ENCODE measurements around the gene LYVE1. TPM values are rescaled to one million over a fixed set of nuclear protein-coding genes. Genes with fewer than 3 reads are reported as not detected.
A peak's percentile ranks its signal among the peaks of the same experiment; 100 is the strongest.

Gene LYVE1
- total RNA-seq, 1 experiment from 2014 or later, result 0.11 TPM

DNA sequence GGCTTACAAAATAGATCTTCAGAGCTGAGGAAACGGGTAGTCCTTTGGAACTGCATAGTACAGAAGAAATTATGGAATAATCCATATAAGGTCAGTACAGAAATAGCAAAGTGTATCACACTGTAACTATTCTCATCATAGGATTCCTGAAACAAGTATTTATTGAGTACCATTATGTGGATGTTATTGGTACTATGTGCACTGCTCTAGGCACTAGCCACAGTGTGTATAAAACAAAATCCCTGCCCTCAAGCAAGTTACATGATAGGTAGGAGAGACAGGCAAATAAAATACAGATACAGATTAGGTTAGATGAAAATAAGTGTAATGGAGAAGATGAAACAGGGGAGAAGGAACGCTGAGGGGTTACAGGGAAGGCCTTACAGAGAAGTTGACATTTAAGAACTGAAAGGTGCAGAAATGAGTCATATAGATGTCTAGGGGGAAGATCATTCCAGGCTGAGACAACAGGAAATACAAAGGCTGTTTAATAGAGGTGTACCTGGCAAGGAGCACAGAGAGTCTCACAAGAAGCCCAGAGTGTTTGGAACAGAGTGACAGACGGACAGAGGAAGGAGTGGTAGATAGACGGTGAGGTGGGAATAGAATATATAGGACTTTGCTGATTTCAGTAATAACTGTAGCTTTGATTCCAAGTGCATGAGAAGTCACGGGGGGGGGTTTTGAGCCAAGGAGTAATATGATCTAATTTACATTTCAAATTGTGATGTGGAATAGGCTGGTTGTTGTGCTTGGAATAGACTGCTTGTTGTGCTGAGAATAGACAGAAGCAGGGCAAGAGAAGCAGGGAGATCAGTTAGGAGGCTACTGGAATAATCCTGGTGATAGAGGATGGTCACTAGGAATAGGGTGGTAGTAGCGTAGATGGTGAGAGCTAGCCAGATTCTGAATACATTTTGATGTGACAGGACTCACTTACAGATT is 41.2 kb downstream of the LYVE1 start:
- peaks cover 91% of the 10 kb centered on the region for H3K36me3 ChIP-seq (ENCODE audit: insufficient read depth, low read length, poor library complexity, severe bottlenecking)

DNA sequence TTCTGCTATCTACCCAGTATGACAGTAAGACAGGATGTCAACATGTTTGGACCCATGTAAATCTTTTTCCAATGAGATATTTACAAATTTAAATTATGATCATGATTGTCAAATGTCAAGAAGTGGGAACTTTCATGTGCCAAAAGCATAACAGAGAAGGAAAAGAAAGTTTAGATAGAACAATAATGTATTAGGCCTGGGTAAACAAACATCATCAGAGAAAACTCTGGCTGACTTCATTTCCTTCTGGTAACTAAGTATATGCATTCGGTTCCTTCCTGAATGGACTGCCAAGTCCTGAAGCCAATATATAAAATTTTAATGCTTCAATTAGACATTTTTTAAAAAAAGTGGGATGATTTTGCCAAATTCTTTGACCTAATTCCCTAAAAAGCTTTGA is 44.0 kb downstream of the LYVE1 start:
- Histone ChIP-seq H3K9me3 (ENCODE audit: low read depth, low read length, poor library complexity, severe bottlenecking) (no peaks in the 10 kb centered on the region), H3K4me3 (ENCODE audit: low read depth, low read length, poor library complexity, severe bottlenecking) (no peak overlapping the region), H3K4me1 (ENCODE audit: insufficient read depth, low read length, poor library complexity, severe bottlenecking) (peaks cover 31% of the 10 kb centered on the region), H3K27me3 (replicated peaks; ENCODE audit: insufficient read depth, low read depth, low read length, poor library complexity) (no peaks in the 10 kb centered on the region), H3K36me3 (ENCODE audit: insufficient read depth, low read length, poor library complexity, severe bottlenecking) (peaks cover 89% of the 10 kb centered on the region), H3K27ac (ENCODE audit: low read depth, low read length, poor library complexity, severe bottlenecking) (no peak overlapping the region)
- intact Hi-C loops (cut with micrococcal nuclease; ENCODE audit: unreplicated experiment), result no loop called here
- BruUV-seq (replicated peaks), result no TSS peak
- DNase-seq (ENCODE audit: low spot score), result no peak
- ChIA-PET CTCF (no interaction called here), POLR2A (ENCODE audit: low non-redundant PET) (no interaction called here)
- no peak for TF ChIP-seq EZH2 (IDR thresholded peaks at IDR 0.05; ENCODE audit: borderline replicate concordance, low read depth, low read length, poor library complexity, severe bottlenecking)
- TF ChIP-seq, protein P1, sequence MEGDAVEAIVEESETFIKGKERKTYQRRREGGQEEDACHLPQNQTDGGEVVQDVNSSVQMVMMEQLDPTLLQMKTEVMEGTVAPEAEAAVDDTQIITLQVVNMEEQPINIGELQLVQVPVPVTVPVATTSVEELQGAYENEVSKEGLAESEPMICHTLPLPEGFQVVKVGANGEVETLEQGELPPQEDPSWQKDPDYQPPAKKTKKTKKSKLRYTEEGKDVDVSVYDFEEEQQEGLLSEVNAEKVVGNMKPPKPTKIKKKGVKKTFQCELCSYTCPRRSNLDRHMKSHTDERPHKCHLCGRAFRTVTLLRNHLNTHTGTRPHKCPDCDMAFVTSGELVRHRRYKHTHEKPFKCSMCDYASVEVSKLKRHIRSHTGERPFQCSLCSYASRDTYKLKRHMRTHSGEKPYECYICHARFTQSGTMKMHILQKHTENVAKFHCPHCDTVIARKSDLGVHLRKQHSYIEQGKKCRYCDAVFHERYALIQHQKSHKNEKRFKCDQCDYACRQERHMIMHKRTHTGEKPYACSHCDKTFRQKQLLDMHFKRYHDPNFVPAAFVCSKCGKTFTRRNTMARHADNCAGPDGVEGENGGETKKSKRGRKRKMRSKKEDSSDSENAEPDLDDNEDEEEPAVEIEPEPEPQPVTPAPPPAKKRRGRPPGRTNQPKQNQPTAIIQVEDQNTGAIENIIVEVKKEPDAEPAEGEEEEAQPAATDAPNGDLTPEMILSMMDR (conservative IDR thresholded peaks at IDR 0.05; ENCODE audit: low read depth, low read length), result no peak

More for the DNA sequence above, 41.2 kb downstream of the LYVE1 start:
- H3K9me3 ChIP-seq (ENCODE audit: low read depth, low read length, poor library complexity, severe bottlenecking), result no peaks in the 10 kb centered on the region
- ChIA-PET POLR2A (ENCODE audit: low non-redundant PET) (no interaction called here), CTCF (no interaction called here)
- H3K27me3 ChIP-seq (replicated peaks; ENCODE audit: insufficient read depth, low read depth, low read length, poor library complexity), result no peaks in the 10 kb centered on the region
- intact Hi-C loops (cut with micrococcal nuclease; ENCODE audit: unreplicated experiment), result no loop called here
- TF ChIP-seq, protein P1 (conservative IDR thresholded peaks at IDR 0.05; ENCODE audit: low read depth, low read length), result no peak
- TF ChIP-seq EZH2 (IDR thresholded peaks at IDR 0.05; ENCODE audit: borderline replicate concordance, low read depth, low read length, poor library complexity, severe bottlenecking), result no peak
- peaks cover 31% of the 10 kb centered on the region for H3K4me1 ChIP-seq (ENCODE audit: insufficient read depth, low read length, poor library complexity, severe bottlenecking)
- no TSS peak for BruUV-seq (replicated peaks)
- peak overlapping the region; percentile 11 for H3K27ac ChIP-seq (ENCODE audit: low read depth, low read length, poor library complexity, severe bottlenecking)
- no peak for DNase-seq (ENCODE audit: low spot score)
- H3K4me3 ChIP-seq (ENCODE audit: low read depth, low read length, poor library complexity, severe bottlenecking), result no peak overlapping the region

DNA sequence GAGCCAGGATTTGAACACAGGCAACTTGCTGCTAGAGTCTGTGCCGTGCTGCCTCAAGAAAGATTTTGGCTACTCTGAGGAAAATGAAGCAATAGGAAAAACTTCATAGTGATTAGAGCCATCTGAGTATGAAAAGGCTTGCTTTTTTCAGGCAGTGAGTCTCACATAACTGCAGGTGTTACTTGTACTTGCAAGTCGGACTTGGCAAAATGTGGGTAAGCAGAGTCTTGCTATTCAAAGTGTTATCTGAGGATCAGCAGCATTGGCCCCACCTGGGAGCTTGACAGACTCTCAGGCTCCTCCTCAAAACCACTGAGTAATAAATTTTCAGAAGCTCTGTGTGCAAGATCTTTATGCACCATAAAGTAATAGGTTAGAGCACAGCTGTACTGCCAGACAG is 45.5 kb downstream of the LYVE1 start:
- no peak for TF ChIP-seq EZH2 (IDR thresholded peaks at IDR 0.05; ENCODE audit: borderline replicate concordance, low read depth, low read length, poor library complexity, severe bottlenecking)
- TF ChIP-seq, protein P1 (conservative IDR thresholded peaks at IDR 0.05; ENCODE audit: low read depth, low read length), result no peak
- Histone ChIP-seq H3K4me1 (ENCODE audit: insufficient read depth, low read length, poor library complexity, severe bottlenecking) (peaks cover 20% of the 10 kb centered on the region), H3K27ac (ENCODE audit: low read depth, low read length, poor library complexity, severe bottlenecking) (peak overlapping the region; percentile 11), H3K27me3 (replicated peaks; ENCODE audit: insufficient read depth, low read depth, low read length, poor library complexity) (no peaks in the 10 kb centered on the region), H3K4me3 (ENCODE audit: low read depth, low read length, poor library complexity, severe bottlenecking) (no peak overlapping the region), H3K36me3 (ENCODE audit: insufficient read depth, low read length, poor library complexity, severe bottlenecking) (peaks cover 91% of the 10 kb centered on the region), H3K9me3 (ENCODE audit: low read depth, low read length, poor library complexity, severe bottlenecking) (no peaks in the 10 kb centered on the region)
- ChIA-PET CTCF (no interaction called here), POLR2A (ENCODE audit: low non-redundant PET) (interaction anchor here (0.7 kb wide), 1 partner anchor 9 kb away, joined by 3 read pairs; no protein-coding TSS in a partner anchor)
- intact Hi-C loops (cut with micrococcal nuclease; ENCODE audit: unreplicated experiment), result no loop called here
- no peak for DNase-seq (ENCODE audit: low spot score)
- BruUV-seq (replicated peaks), result no TSS peak

All from A673 (cell line).